ENCODE data around the gene ADGRL3.

Gene ADGRL3

GRCh38 chr4:61782133-61782532, 582.0 kb downstream of the ADGRL3 start:
- H2AFZ ChIP-seq (ENCODE audit: low read depth, low read length), result no peak overlapping the region
- H3K4me1 ChIP-seq (ENCODE audit: low read length), result peaks cover 9% of the 10 kb centered on the region
- no peak overlapping the region for H3K4me3 ChIP-seq (ENCODE audit: low read length)
- no peaks in the 10 kb centered on the region for H3K79me2 ChIP-seq (ENCODE audit: low read length)
- no peaks in the 10 kb centered on the region for H3K36me3 ChIP-seq (replicated peaks; ENCODE audit: low read depth, low read length)
- no peak overlapping the region for H3K27ac ChIP-seq (ENCODE audit: low read length)
- H3K27me3 ChIP-seq (ENCODE audit: low read depth, low read length), result peaks cover 38% of the 10 kb centered on the region
- no peak for TF ChIP-seq EZH2phosphoT487 (IDR thresholded peaks at IDR 0.05; ENCODE audit: low read depth)
- TF ChIP-seq, protein P1, sequence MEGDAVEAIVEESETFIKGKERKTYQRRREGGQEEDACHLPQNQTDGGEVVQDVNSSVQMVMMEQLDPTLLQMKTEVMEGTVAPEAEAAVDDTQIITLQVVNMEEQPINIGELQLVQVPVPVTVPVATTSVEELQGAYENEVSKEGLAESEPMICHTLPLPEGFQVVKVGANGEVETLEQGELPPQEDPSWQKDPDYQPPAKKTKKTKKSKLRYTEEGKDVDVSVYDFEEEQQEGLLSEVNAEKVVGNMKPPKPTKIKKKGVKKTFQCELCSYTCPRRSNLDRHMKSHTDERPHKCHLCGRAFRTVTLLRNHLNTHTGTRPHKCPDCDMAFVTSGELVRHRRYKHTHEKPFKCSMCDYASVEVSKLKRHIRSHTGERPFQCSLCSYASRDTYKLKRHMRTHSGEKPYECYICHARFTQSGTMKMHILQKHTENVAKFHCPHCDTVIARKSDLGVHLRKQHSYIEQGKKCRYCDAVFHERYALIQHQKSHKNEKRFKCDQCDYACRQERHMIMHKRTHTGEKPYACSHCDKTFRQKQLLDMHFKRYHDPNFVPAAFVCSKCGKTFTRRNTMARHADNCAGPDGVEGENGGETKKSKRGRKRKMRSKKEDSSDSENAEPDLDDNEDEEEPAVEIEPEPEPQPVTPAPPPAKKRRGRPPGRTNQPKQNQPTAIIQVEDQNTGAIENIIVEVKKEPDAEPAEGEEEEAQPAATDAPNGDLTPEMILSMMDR (IDR thresholded peaks at IDR 0.05; ENCODE audit: low read depth, low read length), result no peak
- no peaks in the 10 kb centered on the region for H3K9me3 ChIP-seq (ENCODE audit: insufficient read depth, low read length)
- no peaks in the 10 kb centered on the region for H4K20me1 ChIP-seq (ENCODE audit: insufficient read depth, low read length)
- no peak overlapping the region for H3K4me2 ChIP-seq (ENCODE audit: low read length)
- H3K9ac ChIP-seq (ENCODE audit: low read length), result no peak overlapping the region

GRCh38 chr4:61783050-61783449, 582.9 kb downstream of the ADGRL3 start:
- no peak overlapping the region for H3K27ac ChIP-seq (ENCODE audit: low read length)
- H3K79me2 ChIP-seq (ENCODE audit: low read length), result no peaks in the 10 kb centered on the region
- no peak overlapping the region for H3K4me2 ChIP-seq (ENCODE audit: low read length)
- no peaks in the 10 kb centered on the region for H3K9me3 ChIP-seq (ENCODE audit: insufficient read depth, low read length)
- no peaks in the 10 kb centered on the region for H3K36me3 ChIP-seq (replicated peaks; ENCODE audit: low read depth, low read length)
- H2AFZ ChIP-seq (ENCODE audit: low read depth, low read length), result no peak overlapping the region
- H3K9ac ChIP-seq (ENCODE audit: low read length), result no peak overlapping the region
- H4K20me1 ChIP-seq (ENCODE audit: insufficient read depth, low read length), result no peaks in the 10 kb centered on the region
- peaks cover 38% of the 10 kb centered on the region for H3K27me3 ChIP-seq (ENCODE audit: low read depth, low read length)
- TF ChIP-seq EZH2phosphoT487 (IDR thresholded peaks at IDR 0.05; ENCODE audit: low read depth), result no peak
- TF ChIP-seq, protein P1 (IDR thresholded peaks at IDR 0.05; ENCODE audit: low read depth, low read length), result no peak
- H3K4me3 ChIP-seq (ENCODE audit: low read length), result no peak overlapping the region
- peaks cover 9% of the 10 kb centered on the region for H3K4me1 ChIP-seq (ENCODE audit: low read length)

DNA sequence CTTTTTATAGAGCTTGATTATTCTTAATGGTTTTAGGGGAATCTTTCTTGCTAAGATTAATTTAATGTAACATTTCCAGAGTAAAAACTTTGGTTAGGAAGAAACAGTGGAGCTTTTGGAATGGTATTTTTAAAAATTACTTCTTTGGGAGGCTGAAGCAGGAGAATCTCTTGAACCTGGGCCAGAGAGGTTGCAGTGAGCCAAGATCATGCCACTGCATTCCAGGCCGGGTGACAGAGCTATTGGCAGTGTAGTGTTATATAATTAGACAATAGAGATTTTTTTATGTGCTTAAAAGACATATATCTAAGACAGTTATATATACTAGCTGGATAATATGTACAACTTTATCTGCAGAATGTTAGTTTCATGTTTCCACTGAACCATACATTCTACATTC, 585.6 kb downstream of the ADGRL3 start:
- no peak overlapping the region for H3K4me2 ChIP-seq (ENCODE audit: low read length)
- peaks cover 9% of the 10 kb centered on the region for H3K4me1 ChIP-seq (ENCODE audit: low read length)
- H3K27ac ChIP-seq (ENCODE audit: low read length), result no peak overlapping the region
- peaks cover 32% of the 10 kb centered on the region for H3K27me3 ChIP-seq (ENCODE audit: low read depth, low read length)
- no peak overlapping the region for H3K9ac ChIP-seq (ENCODE audit: low read length)
- no peak overlapping the region for H2AFZ ChIP-seq (ENCODE audit: low read depth, low read length)
- H3K4me3 ChIP-seq (ENCODE audit: low read length), result no peak overlapping the region
- no peaks in the 10 kb centered on the region for H3K36me3 ChIP-seq (replicated peaks; ENCODE audit: low read depth, low read length)
- TF ChIP-seq, protein P1 (IDR thresholded peaks at IDR 0.05; ENCODE audit: low read depth, low read length), result no peak
- TF ChIP-seq EZH2phosphoT487 (IDR thresholded peaks at IDR 0.05; ENCODE audit: low read depth), result no peak
- H4K20me1 ChIP-seq (ENCODE audit: insufficient read depth, low read length), result no peaks in the 10 kb centered on the region
- H3K79me2 ChIP-seq (ENCODE audit: low read length), result no peaks in the 10 kb centered on the region
- no peaks in the 10 kb centered on the region for H3K9me3 ChIP-seq (ENCODE audit: insufficient read depth, low read length)

- no peak overlapping the region for H3K4me2 ChIP-seq (ENCODE audit: low read length)
- peaks cover 32% of the 10 kb centered on the region for H3K27me3 ChIP-seq (ENCODE audit: low read depth, low read length)
- H3K27ac ChIP-seq (ENCODE audit: low read length), result no peak overlapping the region
- TF ChIP-seq, protein P1 (IDR thresholded peaks at IDR 0.05; ENCODE audit: low read depth, low read length), result no peak
- TF ChIP-seq EZH2phosphoT487 (IDR thresholded peaks at IDR 0.05; ENCODE audit: low read depth), result no peak
- no peaks in the 10 kb centered on the region for H3K79me2 ChIP-seq (ENCODE audit: low read length)
- no peaks in the 10 kb centered on the region for H4K20me1 ChIP-seq (ENCODE audit: insufficient read depth, low read length)
- no peak overlapping the region for H3K4me3 ChIP-seq (ENCODE audit: low read length)
- peaks cover 9% of the 10 kb centered on the region for H3K4me1 ChIP-seq (ENCODE audit: low read length)
- no peak overlapping the region for H3K9ac ChIP-seq (ENCODE audit: low read length)
- H3K36me3 ChIP-seq (replicated peaks; ENCODE audit: low read depth, low read length), result no peaks in the 10 kb centered on the region
- no peak overlapping the region for H2AFZ ChIP-seq (ENCODE audit: low read depth, low read length)
- H3K9me3 ChIP-seq (ENCODE audit: insufficient read depth, low read length), result no peaks in the 10 kb centered on the region
Measured at GRCh38 chr4:61786211-61786610, 586.1 kb downstream of the ADGRL3 start.

Data from OCI-LY3 (cell line).